H9 (cell line): ENCODE data around the gene USP9Y. TPM values are rescaled to one million over a fixed set of nuclear protein-coding genes. Genes with fewer than 3 reads are reported as not detected.

Experiments used
- DNase-seq: peaks from one replicate; pipeline ENCODE4 v3.0.0-alpha.2; 2017
- H2AFZ ChIP-seq: one replicate; pipeline ENCODE4 v1.6.1; 2013; ENCODE audit warnings: mild to moderate bottlenecking, low read length, control low read depth, moderate library complexity
- H2AK5ac ChIP-seq: 2 replicates; pipeline ENCODE4 v1.6.1; 2013; ENCODE audit warnings: low read length, control low read depth, mixed read lengths; ENCODE audit not compliant: insufficient read length
- H2BK120ac ChIP-seq: one replicate; pipeline ENCODE4 v1.6.1; 2013; ENCODE audit warnings: low read depth, mild to moderate bottlenecking, low read length, control low read depth, inconsistent platforms; ENCODE audit not compliant: poor library complexity, severe bottlenecking
- H2BK12ac ChIP-seq: 2 replicates; pipeline ENCODE4 v1.6.1; 2013; ENCODE audit warnings: low read length, control low read depth, mixed read lengths, low read depth; ENCODE audit not compliant: insufficient read length
- H2BK15ac ChIP-seq: 2 replicates; pipeline ENCODE4 v1.6.1; 2013; ENCODE audit warnings: low read depth, low read length, control low read depth
- H2BK20ac ChIP-seq: one replicate; pipeline ENCODE4 v1.6.1; 2013; ENCODE audit warnings: low read depth, mild to moderate bottlenecking, low read length, control low read depth, inconsistent platforms; ENCODE audit not compliant: poor library complexity, severe bottlenecking
- H2BK5ac ChIP-seq: 2 replicates; pipeline ENCODE4 v1.6.1; 2013; ENCODE audit warnings: low read length, control low read depth, mixed read lengths; ENCODE audit not compliant: insufficient read length
- H3K14ac ChIP-seq: 2 replicates; pipeline ENCODE4 v1.6.1; 2013; ENCODE audit warnings: low read length, control low read depth; ENCODE audit not compliant: insufficient read depth
- H3K18ac ChIP-seq: 2 replicates; pipeline ENCODE4 v1.6.1; 2013; ENCODE audit warnings: low read depth, mild to moderate bottlenecking, mixed read lengths, low read length, control low read depth; ENCODE audit not compliant: insufficient read length
- H3K23ac ChIP-seq: 2 replicates; pipeline ENCODE4 v1.6.1; 2013; ENCODE audit warnings: low read length, control low read depth, mixed read lengths, low read depth; ENCODE audit not compliant: insufficient read length
- H3K23me2 ChIP-seq: 2 replicates; pipeline ENCODE4 v1.6.1; 2013; ENCODE audit warnings: low read depth, mild to moderate bottlenecking, mixed read lengths, low read length, control low read depth; ENCODE audit not compliant: insufficient read length, poor library complexity, severe bottlenecking
- H3K27ac ChIP-seq: 2 replicates; pipeline ENCODE4 v1.5.1; 2013; ENCODE audit warnings: low read length, control low read depth, mixed read lengths, low read depth; ENCODE audit not compliant: insufficient read length
- H3K27me3 ChIP-seq: 2 replicates; pipeline ENCODE4 v1.6.1; 2013; ENCODE audit warnings: low read length, control low read depth, inconsistent platforms; ENCODE audit not compliant: insufficient read depth
- H3K4ac ChIP-seq: 2 replicates; pipeline ENCODE4 v1.6.1; 2013; ENCODE audit warnings: low read depth, mild to moderate bottlenecking, control low read depth, inconsistent platforms, low read length, moderate library complexity
- H3K4me1 ChIP-seq: 2 replicates; pipeline ENCODE4 v1.6.1; 2013; ENCODE audit warnings: low read length, control low read depth, inconsistent platforms; ENCODE audit not compliant: insufficient read depth
- H3K4me2 ChIP-seq: 2 replicates; pipeline ENCODE4 v1.6.1; 2013; ENCODE audit warnings: low read length, control low read depth, mixed read lengths; ENCODE audit not compliant: insufficient read length, insufficient read depth
- H3K56ac ChIP-seq: 2 replicates; pipeline ENCODE4 v1.6.1; 2013; ENCODE audit warnings: low read depth, mild to moderate bottlenecking, mixed read lengths, low read length, control low read depth; ENCODE audit not compliant: insufficient read length
- H3K79me1 ChIP-seq: 2 replicates; pipeline ENCODE4 v1.6.1; 2013; ENCODE audit warnings: low read depth, mild to moderate bottlenecking, moderate library complexity, low read length, control low read depth, inconsistent platforms; ENCODE audit not compliant: insufficient read depth, poor library complexity, severe bottlenecking
- H3K79me2 ChIP-seq: 2 replicates; pipeline ENCODE4 v1.6.1; 2013; ENCODE audit warnings: low read length, control low read depth, inconsistent platforms; ENCODE audit not compliant: insufficient read depth
- H3K9ac ChIP-seq: 2 replicates; pipeline ENCODE4 v1.6.1; 2013; ENCODE audit warnings: low read length, control low read depth, mixed read lengths; ENCODE audit not compliant: insufficient read length; ENCODE audit errors: extremely low read depth
- H3K9me3 ChIP-seq: one replicate; pipeline ENCODE4 v1.6.1; 2013; ENCODE audit warnings: low read depth, low read length, inconsistent platforms; ENCODE audit not compliant: control insufficient read depth
- H3T11ph ChIP-seq: one replicate; pipeline ENCODE4 v1.6.1; 2013; ENCODE audit warnings: mild to moderate bottlenecking, low read length, control low read depth, inconsistent platforms
- H4K20me1 ChIP-seq: one replicate; pipeline ENCODE4 v1.6.1; 2013; ENCODE audit not compliant: control insufficient read depth, insufficient read length, insufficient read depth
- H4K5ac ChIP-seq: 2 replicates; pipeline ENCODE4 v1.6.1; 2013; ENCODE audit warnings: low read depth, mild to moderate bottlenecking, mixed read lengths, low read length, control low read depth; ENCODE audit not compliant: insufficient read length
- H4K8ac ChIP-seq: replicated peaks from 2 replicates; pipeline ENCODE4 v1.6.1; 2013; ENCODE audit warnings: low read length, control low read depth, mixed read lengths, low read depth; ENCODE audit not compliant: insufficient read length
- H4K91ac ChIP-seq: 2 replicates; pipeline ENCODE4 v1.6.1; 2013; ENCODE audit warnings: low read depth, mild to moderate bottlenecking, moderate library complexity, mixed read lengths, low read length, control low read depth; ENCODE audit not compliant: insufficient read length
- H3K27ac Mint-ChIP-seq, 3 experiments: 2 replicates in 2 of 3; 3 replicates in 1 of 3; pipeline ENCODE4 v1.8.0; 2020 to 2021; ENCODE audit warnings: mixed read lengths in 3 of 3, mild to moderate bottlenecking in 1 of 3, moderate library complexity in 1 of 3
- H3K27me3 Mint-ChIP-seq: 2 replicates; pipeline ENCODE4 v1.8.0; 2021; ENCODE audit warnings: low read depth, mild to moderate bottlenecking, moderate library complexity, mixed read lengths
- H3K36me3 Mint-ChIP-seq, 3 experiments: 2 replicates in 2 of 3; 3 replicates in 1 of 3; pipeline ENCODE4 v1.8.0; 2020 to 2021; ENCODE audit warnings: low read depth in 3 of 3, mixed read lengths in 3 of 3; ENCODE audit not compliant: insufficient read depth in 1 of 3
- H3K4me1 Mint-ChIP-seq, 2 experiments: 2 replicates each; pipeline ENCODE4 v1.8.0; 2020; ENCODE audit warnings: mixed read lengths in 2 of 2
- H3K4me3 Mint-ChIP-seq, 2 experiments: 2 replicates in 1 of 2; 3 replicates in 1 of 2; pipeline ENCODE4 v1.8.0; 2020 to 2021; ENCODE audit warnings: mild to moderate bottlenecking in 2 of 2, mixed read lengths in 2 of 2, moderate library complexity in 1 of 2
- H3K9me3 Mint-ChIP-seq, 2 experiments: 2 replicates in 1 of 2; 3 replicates in 1 of 2; pipeline ENCODE4 v1.8.0; 2020; ENCODE audit warnings: mild to moderate bottlenecking in 2 of 2, mixed read lengths in 2 of 2, moderate library complexity in 1 of 2
- WGBS: extraction: QIAGEN DNeasy Blood & Tissue Kit; methylation state at CpG from one replicate; pipeline ENCODE4 v1.1.7; 2013; ENCODE audit warnings: missing lambda C conversion rate, low lambda C conversion rate, mixed read lengths; ENCODE audit not compliant: insufficient read length; ENCODE audit errors: extremely low coverage; 5-methylcytosine and 5-hydroxymethylcytosine counted together
- total RNA-seq: library from RNA; stranded (reverse); gene quantifications from 2 replicates; pipeline ENCODE4 v1.2.1, GENCODE V29; 2021
- TF ChIP-seq, protein P1 (sequence below): fragments of 200-600 bp; sonication (generic); conservative IDR thresholded peaks from 3 replicates; pipeline ENCODE4 v1.8.0; 2021; ENCODE audit warnings: antibody characterized with exemption, mild to moderate bottlenecking

Gene USP9Y
- total RNA-seq, 1 experiment from 2014 or later, result not detected

DNA sequence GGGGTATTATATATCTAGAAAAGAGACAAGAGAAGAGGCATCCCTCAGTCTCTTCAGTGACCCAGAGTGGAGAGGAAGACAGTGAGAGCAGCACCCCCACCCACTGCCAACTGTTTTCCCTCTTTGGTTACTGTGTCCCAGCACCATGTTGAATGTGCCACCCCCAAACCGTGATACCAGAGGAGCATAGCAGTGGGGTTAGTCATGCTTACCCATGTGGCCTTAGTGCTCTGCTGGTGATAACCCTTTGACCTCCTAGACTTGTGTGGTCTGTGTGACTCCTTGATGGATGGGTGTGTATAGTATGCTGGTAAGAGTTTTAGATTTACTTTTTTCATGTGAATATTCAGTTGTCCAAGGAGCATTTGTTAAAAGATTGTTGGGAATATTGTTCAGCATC lies 48.3 kb downstream of the USP9Y start:
- H3K4me3 Mint-ChIP-seq, result no peak overlapping the region
- H3K9ac ChIP-seq, result no peak overlapping the region
- H3K4me1 Mint-ChIP-seq, result no peaks in the 10 kb centered on the region
- H3K27me3 ChIP-seq, result no peaks in the 10 kb centered on the region
- no peak overlapping the region for H4K5ac ChIP-seq
- H2AK5ac ChIP-seq, result no peak overlapping the region
- no peak overlapping the region for H4K91ac ChIP-seq
- no peak overlapping the region for H3K56ac ChIP-seq
- no peaks in the 10 kb centered on the region for H3K36me3 Mint-ChIP-seq
- H2BK5ac ChIP-seq, result no peak overlapping the region
- no peaks in the 10 kb centered on the region for H3K27me3 Mint-ChIP-seq
- no peak overlapping the region for H3K27ac Mint-ChIP-seq
- no peak overlapping the region for H3T11ph ChIP-seq
- H3K79me2 ChIP-seq, result no peaks in the 10 kb centered on the region
- no peak overlapping the region for H2AFZ ChIP-seq
- no peaks in the 10 kb centered on the region for H4K20me1 ChIP-seq
- no peaks in the 10 kb centered on the region for H3K9me3 Mint-ChIP-seq
- H2BK12ac ChIP-seq, result no peak overlapping the region
- no peak overlapping the region for H2BK120ac ChIP-seq
- H3K27ac ChIP-seq, result no peak overlapping the region
- no peak overlapping the region for H3K4me2 ChIP-seq
- TF ChIP-seq, protein P1, sequence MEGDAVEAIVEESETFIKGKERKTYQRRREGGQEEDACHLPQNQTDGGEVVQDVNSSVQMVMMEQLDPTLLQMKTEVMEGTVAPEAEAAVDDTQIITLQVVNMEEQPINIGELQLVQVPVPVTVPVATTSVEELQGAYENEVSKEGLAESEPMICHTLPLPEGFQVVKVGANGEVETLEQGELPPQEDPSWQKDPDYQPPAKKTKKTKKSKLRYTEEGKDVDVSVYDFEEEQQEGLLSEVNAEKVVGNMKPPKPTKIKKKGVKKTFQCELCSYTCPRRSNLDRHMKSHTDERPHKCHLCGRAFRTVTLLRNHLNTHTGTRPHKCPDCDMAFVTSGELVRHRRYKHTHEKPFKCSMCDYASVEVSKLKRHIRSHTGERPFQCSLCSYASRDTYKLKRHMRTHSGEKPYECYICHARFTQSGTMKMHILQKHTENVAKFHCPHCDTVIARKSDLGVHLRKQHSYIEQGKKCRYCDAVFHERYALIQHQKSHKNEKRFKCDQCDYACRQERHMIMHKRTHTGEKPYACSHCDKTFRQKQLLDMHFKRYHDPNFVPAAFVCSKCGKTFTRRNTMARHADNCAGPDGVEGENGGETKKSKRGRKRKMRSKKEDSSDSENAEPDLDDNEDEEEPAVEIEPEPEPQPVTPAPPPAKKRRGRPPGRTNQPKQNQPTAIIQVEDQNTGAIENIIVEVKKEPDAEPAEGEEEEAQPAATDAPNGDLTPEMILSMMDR, result no peak
- H2BK15ac ChIP-seq, result no peak overlapping the region
- no peaks in the 10 kb centered on the region for H3K79me1 ChIP-seq
- no peaks in the 10 kb centered on the region for H3K23me2 ChIP-seq
- no peaks in the 10 kb centered on the region for H3K9me3 ChIP-seq
- no peak overlapping the region for H2BK20ac ChIP-seq
- H3K14ac ChIP-seq, result no peak overlapping the region
- no peak overlapping the region for H3K4ac ChIP-seq
- no peak overlapping the region for H4K8ac ChIP-seq
- H3K23ac ChIP-seq, result no peak overlapping the region
- no peak overlapping the region for H3K18ac ChIP-seq
- WGBS, result no CpG with 5 or more reads among the region's 1 CpG
- no peaks in the 10 kb centered on the region for H3K4me1 ChIP-seq
- no peak for DNase-seq
